ENCODE measurements around the gene PDZD8.
A peak's percentile ranks its signal among the peaks of the same experiment; 100 is the strongest.
"Not testable (repeated sequence)": the region's sequence is repeated elsewhere in the genome, so short reads cannot be mapped to it uniquely, and the experiment has no call there.

The PDZD8 gene

DNA sequence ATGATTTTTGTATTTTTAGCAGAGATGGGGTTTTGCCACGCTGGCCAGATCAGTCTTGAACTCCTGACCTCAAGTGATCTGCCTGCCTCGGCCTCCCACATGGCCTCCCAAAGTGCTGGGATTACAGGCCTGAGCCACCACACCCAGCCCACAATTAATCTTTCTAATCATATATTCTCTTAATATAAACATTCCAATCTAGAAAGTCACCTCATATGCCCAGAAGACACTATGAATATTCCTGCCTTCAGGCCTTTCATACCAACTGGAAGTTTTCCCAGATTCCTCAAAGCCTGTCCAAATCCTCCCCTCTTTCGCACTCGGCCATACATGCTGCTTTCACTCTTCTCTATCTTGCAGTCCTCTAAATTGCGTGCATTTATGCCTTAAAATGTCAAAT is 32.6 kb downstream of the PDZD8 start:
- DNase-seq, result peak; percentile 90

DNA sequence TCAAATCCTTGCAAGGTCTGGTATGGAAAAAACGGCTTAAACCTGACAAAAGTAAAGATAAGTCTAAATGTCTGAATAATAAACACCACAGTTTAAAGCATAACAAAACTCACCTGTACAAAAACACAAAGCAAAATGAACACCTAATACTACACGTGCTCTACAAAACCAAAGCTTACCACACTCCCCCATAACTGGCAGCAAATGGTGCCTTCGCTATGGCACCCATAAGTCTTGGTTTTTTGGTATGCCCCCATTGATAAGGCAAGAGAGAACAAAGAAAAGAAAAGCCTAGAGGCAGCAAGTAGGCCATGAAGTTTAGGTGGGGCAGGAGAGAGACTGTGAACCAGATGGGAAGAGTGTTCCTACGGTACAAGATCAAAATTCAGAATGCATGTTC is 34.2 kb downstream of the PDZD8 start:
- no peak for DNase-seq

DNA sequence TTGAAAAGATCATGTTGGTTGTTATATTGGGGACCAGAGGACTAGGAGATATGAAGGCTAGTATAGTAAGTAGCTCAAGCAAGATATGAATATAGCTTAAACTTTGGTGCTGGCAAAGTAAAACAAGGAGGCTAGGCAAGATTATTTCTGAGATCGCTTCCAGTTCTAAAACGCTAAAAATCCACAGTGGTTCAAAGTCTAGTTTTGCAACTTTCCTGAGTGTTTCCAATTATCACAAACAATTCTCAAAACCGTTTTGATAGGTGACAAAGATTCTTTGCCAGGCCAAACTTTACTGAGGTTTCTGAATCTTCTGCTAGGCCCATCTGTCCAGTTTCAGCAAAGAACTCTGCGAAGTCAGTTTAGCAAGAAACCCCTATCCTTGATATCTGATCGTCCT is 35.3 kb downstream of the PDZD8 start:
- DNase-seq, result no peak

DNA sequence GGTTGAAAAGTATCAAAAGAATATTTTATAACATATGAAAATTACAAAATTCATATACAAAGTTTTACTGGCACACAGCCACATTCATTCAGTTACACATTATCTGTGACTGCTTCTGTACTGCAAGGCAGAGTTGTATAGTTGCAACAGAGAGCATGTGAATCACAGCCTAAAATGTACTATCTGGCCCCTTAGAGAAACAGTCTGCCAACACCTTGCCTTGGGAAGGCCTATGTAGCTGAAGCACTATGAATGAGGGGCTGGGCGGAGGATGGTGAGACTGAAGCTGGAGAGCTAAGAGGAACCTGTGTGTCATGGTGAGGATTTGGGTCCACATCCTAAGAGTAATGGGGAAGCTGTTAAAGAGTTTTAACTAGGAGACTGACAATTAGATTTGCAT is 35.7 kb downstream of the PDZD8 start:
- peak; percentile 58 for DNase-seq

DNA sequence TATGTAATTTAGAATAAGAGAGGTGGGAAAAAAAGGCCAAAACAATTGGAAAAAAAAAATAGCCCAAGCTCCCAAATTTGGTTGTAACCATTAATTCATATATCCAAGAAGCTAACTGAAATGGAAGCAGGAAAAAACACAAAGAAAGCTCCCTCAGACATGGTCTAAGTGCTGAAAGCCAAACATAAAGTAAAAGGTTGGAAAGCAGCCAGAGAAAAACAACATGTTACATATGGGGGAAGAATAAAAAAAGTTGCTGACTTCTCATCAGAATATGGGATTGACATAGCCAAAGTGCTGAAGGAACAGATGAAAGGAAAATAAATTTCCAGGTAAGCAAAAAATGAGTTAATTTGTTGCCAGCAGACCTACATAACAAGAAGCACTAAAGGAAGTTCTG is 40.3 kb downstream of the PDZD8 start:
- no peak for DNase-seq

DNA sequence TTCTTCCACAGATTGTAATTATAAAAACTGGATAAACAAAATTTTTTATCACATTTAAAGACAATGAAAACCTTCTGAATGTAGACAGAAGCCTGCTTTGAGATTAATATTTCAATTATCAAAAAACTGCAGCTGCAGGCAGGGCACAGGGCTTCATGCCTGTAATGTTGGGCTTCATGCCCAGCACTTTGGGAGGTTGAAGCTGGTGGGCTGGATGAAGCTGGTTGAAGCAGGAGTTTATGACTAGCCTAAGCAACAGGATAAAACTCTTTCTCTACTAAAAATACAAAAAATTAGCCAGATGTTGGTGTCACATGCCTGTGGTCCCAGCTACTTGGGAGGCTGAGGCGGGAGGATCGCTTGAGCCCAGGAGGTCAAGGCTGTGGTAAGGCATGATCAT is 41.2 kb downstream of the PDZD8 start:
- DNase-seq, result no peak

DNA sequence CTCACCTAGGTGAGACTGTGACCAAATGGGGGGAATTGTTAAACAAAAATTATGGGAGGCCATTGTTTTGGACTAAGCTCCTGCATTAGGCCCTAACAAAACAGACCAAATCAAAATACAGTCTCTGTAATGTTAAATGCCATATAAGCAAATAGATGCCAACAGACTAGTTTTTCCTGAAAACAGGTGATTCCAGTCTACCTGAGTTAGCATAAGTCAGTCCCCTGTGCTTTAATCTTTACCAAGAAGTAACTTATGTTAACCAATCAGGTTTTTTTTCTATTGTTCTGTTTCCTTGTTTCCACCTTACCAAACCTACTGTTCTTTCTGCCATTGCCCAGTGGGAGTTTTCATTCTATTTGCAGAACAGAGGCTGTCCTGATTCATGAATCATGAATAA is 48.0 kb downstream of the PDZD8 start:
- DNase-seq, result no peak

DNA sequence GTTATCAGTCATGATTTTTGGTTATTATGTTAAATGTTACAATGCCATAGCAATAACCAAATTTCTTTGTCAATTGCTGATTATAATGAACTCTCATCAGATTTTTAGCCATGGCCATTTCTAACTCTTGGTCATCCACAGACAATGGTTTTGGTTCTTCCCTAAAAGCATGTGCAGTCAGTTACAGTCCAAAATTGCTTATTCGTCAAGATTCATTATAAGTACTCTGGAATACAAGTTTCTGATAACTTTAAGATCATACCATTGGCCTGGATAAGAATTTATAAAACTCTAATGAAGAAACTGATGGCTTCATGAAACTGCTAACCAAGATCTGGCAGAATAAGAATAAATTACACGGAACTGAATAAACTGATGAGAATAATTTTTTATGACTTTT is 50.9 kb downstream of the PDZD8 start:
- DNase-seq, result no peak

DNA sequence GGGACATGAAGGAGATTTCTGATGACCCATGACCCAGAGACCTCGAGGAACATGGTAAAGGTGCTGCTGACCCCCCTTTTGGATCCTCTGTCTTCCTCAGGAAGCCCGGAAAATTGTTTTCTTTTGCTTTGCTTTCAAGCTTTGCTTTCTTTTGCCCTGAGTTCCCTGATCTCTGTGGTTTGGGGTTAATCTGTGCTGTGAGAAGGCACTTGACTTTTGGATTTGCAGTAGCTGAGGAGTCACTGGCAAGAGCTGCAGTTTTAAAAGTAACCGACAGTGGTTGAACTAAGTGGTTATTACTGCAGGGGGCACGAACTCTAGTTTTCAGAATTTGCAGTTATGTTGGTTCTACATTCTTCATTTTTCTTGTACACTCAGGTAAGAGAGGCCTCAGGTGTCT is 53.0 kb downstream of the PDZD8 start:
- DNase-seq, result no peak

DNA sequence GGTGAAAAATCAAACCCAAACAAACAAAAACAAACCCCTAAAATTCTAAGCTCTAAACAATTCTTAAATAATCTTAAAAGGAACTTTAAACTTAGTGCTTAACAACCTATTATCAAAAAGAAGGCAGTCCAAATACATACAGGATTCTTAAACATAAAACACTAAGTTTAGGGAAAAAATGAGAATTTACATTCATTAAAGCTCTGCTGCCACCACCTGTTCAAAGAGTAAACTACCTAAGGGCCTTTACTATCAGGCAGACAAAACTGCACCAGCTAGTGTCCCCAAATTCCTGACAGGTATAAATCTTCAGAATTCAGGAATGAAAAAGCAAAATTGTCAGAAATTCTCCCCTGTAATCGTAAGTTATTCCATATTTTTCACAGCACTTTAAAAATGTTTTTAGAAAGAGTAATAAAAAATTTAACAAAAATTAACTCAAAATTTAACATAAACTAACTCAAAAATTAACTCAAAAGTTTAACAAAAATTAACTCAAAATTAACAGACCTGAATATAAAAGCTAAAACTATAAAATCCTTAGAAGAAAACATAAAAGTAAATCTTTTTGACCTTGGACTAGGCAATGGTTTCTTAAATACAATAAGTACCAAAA is 55.1 kb downstream of the PDZD8 start:
- DNase-seq, result no peak

DNA sequence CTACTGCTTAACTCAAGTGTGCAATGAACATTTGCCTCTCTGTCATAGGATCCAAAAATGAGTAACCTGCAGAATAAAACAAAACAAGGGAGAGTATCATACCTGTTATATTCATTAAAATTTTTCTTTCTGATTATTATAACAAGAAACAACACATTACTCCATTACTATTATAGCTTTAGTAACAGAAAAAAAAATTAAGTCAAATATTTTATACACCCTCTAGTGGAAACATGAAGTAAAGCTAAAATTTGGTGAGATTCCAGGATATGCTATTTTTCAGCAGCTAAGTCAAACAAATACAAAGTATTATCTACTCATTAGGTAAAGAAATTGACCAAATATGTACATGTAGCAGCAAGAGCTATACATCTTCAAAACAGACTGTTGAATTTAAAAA is 56.3 kb downstream of the PDZD8 start:
- no peak for DNase-seq

DNA sequence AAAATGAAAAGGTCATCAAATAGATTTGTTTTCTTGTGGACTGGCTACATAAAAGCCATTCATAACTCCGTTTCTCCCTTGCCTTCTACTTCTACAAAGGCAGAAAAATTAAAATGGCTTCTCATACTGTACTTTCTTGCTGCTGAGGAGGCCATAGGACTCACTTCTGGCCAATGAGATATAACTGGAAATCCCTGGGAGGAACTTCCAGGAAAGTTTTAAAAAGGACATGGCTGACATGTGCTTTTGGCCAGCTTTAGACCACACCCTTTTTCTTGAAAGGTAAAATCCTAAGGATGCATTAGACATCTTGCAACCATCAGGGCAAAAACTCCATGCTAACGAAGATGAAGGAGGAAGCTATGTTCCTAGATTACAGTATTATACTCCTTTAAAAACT is 58.5 kb downstream of the PDZD8 start:
- DNase-seq, result no peak

DNA sequence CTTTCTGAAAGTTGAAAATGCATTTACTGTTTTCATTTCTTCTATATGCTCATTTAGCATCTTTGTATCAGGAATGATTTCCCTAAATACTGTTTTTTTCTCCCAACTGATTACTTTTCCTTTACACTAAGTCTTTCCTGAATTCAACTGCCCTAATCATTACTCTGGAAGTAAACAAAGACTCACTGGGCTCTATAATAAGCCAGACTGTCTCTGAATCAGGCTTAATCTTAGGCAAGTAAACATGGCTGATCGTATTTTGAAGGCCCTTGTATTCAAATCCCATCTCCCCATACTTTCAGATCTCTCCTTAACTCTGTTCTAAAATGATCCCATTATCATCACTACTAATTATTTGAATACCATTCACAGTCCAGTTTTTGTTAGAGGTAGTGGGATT is 61.6 kb downstream of the PDZD8 start:
- no peak for DNase-seq

DNA sequence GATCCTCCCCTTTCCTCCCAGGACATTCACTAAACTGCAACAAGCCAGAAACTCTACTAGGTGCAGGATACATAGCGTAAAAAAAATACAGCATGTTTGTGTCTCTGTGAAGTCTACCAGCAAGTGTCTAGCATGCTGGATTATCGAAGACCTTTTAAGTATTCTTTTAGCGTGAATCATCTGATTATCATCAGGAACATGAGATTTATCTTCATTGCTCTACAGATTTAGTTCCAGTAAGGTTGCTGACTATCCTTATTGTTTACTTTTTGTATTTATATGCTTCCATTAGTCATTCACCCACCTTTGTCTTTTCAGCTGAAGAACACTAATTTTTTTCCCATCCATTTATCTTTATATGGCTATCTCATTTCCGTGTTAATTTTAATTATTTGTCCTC is 62.8 kb downstream of the PDZD8 start:
- no peak for DNase-seq

DNA sequence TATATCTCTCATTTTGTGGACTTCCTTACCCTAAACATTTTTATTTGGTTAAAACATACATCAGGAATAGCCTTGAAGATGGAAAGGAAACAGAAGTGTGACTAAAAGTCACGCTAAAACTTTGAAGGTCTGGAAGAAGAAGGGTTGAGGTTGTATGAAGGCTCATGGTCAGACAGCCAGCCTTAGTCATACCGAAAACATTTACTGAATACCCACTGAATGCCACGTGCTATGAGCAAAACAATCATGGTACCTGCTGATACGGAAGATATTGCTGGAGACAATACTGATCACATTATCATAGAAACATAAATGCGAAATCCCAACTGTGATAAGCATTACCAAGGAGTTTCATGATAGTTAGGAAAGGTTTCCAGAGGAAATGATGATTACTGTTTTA is 64.0 kb downstream of the PDZD8 start:
- no peak for DNase-seq

DNA sequence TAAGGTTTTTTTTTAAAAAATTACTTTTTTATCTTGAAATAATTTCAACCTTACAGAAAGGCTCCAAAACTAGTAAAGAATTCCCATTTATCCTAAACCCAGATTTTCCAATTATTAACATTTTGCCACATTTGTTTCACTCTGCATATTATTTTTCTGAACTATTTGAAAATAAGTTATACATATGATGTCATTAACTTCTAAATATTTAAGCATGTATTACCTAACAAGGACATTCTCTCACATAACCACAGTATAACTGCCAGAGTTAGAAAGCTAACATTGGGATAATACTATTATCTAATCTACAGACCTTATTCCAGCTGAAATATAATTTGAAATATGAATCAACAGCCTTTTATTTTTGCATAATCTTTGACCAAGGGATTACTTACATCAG is 68.6 kb downstream of the PDZD8 start:
- DNase-seq, result no peak

DNA sequence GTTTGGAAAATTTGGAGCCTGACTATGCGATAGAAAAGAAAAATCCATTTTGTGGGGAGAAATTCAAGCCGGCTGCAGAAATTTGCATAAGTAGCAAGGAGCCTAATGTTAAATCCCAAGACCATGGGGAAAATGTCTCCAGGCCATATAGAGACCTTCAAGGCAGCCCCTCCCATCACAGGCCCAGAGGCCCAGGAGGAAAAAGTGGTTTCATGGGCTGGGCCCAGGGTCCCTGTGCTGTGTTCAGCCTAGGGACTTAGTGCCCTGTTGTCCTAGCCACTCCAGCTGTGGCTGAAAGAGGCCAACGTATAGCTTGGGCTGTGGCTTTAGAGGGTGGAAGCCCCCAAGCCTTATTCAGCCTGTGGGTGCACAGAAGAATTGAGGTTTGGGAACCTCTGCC is 71.8 kb downstream of the PDZD8 start:
- DNase-seq, result not testable (repeated sequence)

DNA sequence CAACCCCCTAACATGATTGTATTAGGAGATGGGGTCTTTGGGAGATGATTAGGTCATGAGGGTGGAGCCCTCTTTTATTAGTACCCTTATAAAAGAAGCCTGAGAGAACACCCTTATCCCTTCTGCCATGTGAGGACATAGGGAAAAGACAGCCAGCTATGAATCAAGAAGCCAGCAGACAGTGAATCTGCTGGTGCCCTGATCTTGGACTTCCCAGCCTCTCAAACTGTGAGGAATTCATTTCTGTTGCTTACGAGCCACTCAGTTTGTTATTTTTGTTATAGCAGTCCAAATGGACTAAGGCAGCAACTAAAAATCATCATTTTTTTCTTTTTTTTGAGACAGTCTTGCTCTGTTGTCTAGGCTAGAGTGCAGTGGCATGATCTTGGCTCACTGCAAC is 74.6 kb downstream of the PDZD8 start:
- DNase-seq, result no peak

DNA sequence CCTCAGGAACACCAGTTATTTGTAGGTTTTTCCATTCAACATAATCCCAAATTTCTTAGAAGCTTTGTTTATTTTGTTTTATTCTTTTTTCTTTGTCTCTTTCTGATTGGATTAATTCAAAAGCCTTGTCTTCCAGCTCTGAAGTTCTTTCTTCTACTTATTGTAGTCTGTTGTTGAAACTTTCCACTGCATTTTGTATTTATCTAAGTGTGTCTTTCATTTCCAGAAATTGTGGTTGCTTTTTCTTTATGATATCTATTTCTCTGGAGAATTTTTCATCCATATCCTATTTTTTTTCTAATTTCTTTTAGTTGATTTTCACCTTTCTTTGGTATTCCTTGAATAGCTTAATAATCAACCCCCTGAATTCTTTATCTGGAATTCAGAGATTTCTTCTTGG is 75.8 kb downstream of the PDZD8 start:
- DNase-seq, result no peak

DNA sequence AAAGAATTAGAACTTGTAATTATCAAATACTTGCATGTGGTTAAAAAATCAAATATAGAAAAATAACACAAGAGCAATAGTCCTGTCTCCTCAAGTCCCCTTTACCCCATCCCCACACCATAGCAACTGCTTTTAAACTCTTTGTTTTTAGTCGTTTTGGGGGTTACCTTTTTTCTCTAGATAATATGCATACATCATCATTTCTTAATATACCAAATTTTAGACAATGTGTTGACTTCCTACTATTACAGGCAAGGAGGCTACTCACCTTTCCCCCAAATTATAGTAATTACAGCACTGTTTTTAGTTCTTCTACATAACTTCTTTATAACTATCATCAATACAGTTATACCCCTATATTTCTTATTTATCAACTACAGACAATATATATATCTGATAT is 77.0 kb downstream of the PDZD8 start:
- DNase-seq, result no peak

DNA sequence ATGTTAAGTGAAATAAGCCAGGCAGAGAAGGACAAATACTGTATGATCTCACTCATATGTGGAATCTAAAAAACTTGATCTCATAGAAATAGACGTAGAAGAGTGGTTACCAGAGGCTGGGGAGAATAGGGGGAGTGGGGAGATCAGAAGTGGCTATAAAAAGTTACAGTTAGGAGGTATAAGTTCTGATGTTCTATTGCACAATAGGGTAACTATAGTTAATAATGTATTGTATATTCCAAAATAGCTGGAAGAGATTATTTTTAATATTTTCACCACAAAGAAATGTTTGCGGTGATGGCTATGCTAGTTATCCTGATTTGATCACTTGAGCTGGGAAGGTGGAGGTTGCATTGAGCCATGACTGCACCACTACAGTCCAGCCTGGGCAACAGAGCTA is 80.5 kb downstream of the PDZD8 start:
- DNase-seq, result no peak

DNA sequence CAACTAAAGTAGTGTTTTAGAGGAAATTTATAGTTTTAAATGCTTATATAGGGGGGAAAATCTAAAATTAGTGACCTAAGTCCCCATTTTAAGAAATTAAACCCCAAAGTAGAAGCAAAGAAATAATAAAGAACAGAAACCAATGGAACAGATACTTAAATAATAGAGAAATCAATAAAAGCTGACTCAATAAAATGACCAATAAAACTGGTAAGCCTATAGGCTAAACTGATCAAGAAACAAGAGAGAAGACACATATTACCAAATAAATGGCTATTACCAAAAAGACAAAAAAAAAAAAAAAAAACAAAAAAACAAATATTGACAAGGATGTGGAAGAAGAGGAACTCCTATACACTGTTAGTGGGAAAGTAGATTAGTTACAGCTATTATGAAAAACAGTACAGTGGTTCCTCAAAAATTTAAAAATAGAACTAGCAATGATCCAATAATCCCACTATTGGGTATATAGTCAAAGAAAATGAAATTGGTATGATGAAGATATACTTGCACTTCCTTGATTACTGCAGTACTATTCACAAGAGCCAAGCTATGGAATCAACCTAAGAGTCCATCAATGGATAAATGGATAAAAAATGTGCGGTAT is 81.1 kb downstream of the PDZD8 start:
- no peak for DNase-seq

DNA sequence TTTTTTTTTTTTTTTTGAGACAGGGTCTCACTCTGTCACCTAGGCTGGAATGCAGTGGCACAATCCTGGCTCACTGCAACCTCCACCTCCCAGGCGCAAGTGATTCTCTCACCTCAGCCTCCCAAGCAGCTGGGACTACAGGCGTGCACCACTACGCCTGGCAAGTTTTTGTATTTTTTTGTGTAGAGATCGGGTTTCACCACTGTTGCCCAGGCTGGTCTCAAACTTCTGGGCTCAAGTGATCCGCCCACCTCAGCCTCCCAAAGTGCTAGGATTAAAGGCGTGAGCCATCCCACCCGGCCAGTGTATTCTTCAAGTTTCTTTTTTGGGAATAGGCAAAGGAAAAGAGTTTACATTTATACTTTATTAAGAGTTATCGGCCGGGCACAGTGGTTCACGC is 84.4 kb downstream of the PDZD8 start:
- DNase-seq, result not testable (repeated sequence)

DNA sequence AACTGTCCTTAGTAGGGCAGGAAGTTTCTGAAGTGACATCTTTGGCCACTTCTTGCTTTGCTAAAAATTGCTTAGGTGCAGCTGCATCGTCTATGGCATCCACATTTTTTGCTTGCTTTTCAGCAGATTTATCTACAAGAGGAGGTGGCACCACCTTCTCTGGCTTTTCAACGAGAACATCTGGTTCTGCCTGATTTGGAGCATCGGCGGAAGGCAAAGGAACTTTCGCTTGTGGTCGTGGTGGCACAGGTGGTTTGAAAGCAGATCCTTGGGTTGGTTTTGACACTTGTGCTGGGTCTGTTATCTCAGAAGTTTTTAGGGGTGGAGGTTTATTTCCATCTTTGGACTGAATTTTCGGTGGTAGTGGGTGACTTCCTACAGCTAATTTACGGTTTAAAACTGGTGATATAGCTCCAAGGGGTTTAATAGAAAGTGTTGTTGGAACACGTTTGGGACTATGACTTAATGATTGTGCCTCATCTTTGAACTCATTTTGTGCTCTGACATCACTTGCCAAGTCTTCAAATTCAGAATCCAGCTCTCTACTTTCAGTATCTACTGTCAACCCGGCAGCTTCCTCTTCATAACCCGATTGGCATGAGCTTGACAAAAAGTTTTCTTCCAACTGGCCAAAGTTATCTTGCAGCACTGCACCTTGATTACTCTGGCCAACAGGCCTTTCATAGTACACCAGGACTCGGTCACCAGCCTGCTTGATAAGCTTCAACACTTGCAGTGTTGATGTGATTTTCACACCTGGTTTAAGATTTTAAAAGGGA is 90.3 kb downstream of the PDZD8 start:
- no peak for DNase-seq

DNA sequence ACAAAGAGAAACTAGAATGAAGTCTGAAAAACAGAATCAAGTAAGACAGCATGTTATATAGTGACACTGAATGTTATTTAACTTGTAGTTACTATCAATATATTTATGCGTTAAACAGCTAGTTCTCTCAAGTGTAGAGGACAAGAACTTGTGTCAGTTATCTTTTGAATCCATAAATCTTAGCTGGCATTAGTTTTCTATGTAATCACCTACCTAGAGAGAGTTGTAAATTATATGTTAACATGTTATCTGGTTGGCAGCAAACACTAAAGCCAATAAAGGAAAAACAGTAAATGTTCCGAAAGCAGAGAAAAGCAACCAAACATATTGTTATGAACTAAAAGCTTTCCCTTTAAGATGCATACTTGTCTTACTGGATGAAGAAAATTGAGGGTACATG is 97.6 kb downstream of the PDZD8 start:
- no peak for DNase-seq
